GM18517 (cell line): ENCODE measurements around the gene MEIOC.
"Not testable (repeated sequence)": the region's sequence is repeated elsewhere in the genome, so short reads cannot be mapped to it uniquely, and the experiment has no call there.

Experiments used
- ATAC-seq: cut with Tn5 transposase; IDR thresholded peaks from one replicate; pipeline ENCODE4 v1.9.1; 2021; ENCODE audit warnings: mild to moderate bottlenecking, moderate library complexity; ENCODE audit not compliant: unreplicated experiment

The MEIOC gene

DNA sequence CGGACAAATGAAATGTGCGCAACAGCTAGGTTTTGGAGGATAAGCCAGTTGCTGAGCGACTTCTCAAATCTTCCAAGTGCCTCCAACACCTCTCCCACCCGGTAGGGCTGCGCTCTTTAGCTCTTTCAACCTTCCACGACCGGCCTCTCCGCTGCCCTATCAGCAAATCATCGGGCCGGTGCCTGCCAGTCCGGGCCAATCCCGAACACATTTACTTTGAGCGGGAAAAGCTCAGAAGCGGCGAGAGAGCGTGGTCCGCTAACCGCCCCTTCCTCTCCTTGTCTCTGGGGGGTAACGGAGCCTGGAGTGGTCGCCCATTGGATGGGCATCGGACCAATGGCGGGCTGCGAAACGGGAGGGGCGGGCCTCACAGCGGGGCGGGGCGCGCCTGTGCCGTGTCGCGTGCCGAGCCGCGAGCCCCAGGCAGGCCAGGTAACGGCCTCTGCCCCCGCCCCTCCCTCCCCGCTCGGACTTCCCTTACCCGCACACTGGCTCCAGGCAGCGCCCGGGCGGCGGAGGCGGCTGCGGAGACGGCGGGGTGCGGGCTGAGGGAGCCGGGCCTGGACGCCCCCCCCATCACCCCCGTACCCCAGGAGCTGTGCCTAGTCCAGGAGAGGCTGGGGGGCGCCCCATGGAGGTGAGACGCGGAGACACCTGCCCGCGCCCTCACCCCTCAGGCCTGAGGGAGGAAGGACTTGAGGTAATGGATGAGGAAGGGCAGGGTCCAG, at the start of gene MEIOC:
Gene MEIOC, plus strand, starts transcription at position 486 of the 728 bp plus-strand sequence. Its CDS starts 146 bp downstream, at position 632.
- no peak for ATAC-seq

DNA sequence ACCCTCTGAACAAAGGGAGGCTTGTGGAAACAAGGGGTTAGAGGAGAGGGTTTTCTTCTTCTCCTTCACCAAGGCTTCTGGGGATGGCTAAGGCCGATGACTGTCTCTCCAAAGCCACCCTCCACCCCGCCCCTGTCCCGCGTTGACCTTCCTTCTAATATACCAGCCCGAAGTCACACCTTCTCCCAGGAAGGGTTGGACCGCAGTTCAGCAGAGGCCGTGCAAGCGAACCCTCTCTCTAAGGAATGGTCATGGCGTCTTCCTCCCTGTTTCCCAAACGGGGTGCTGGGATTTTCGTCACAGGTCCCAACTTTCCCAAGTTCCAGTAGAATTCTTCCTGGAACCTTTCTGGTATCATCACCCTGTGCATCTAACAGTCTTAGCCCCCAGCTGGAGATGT, 49.6 kb upstream of the MEIOC start:
- ATAC-seq, result no peak

DNA sequence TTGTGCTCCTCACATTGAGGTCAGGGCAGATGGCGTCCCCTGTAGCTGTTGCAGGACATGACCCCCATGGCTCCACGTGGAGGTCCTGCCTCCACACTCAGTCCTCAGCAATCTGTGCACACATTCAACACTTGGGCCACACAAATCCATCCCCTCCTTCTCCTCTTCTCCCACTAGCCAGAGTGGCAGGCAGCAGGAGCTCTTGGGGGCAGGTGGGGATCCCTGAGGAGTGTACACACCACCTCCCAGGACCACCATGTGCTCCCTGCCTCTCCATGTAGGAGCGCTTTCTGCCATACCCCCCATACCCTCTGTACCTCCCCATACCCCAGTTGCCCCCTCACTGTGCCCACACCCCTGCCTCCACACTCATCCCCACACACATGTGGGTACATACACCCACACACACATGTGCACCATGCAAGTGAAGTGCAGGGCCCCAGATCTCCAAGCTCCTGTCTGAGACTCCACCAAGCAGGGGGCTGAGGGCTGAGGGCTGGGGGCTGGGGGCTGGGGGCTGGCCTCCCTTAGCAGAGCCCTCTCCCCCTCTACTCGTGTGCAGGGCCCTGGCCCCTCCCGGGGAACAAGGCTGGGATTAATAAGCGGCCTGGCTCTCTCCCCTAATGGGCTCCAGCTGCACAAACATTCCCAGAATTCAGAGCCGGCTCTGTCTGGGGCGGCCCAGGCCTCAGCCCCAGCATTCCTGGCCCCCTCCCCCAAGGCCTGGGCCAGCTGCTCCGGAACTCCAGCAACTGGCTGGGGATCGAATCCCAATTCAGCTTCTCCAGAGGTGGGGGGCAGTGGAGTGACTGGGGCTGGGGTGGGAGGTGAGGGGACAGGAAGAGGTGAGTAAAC, 48.2 kb upstream of the MEIOC start:
- no peak for ATAC-seq

DNA sequence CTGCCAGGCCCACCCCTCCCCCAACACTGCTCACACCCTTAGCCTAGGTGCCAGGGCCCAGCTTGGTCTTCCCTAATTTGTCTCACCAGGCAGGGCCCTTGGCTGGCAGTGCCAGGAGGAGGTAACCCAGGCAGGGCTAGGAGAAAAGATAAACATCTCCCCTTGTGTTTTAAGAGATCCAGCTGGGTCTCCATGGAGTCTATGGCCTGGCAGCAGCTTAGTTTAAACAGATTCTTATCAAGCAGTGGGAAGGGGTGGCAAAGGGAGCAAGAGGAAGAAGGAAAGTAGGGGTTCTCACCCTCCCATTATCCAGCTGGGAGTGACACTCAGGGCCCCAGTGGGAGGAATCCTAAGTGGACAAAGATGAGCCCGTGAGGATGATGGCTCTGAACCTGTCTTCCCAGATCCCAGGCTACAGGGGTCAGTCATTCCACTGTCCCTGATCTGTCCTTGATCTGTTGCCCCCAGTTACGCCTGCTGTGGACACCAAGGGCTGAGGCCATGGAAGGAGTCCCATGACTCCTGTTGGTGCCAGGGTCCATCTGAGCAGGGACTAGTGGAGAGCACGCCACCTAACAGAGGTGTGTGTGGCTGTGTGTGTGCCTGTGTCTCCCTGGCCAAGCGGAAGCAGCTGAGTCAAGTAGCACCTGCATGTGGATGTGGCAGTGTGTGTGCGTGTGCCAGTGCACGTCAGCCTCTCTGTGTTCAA, 47.4 kb upstream of the MEIOC start:
- ATAC-seq, result no peak

DNA sequence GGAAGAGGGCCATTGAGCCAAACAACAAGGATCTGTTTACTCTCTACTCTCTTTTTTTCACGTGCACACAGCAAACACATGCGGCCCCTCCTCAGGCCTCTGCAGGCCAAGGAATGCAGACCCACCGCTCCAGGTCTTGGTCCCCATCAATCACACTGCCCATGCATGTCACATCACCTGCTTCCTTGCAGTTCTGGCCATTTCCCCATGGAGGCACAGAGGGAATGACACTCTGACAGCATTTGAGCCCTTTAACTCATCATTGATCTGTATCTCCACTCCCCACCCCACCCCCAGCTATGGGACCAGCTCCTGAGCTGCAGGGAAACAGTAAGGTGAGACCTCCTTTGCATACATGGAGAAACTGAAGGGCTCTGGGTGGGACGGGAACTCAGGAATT, 45.9 kb upstream of the MEIOC start:
- no peak for ATAC-seq

DNA sequence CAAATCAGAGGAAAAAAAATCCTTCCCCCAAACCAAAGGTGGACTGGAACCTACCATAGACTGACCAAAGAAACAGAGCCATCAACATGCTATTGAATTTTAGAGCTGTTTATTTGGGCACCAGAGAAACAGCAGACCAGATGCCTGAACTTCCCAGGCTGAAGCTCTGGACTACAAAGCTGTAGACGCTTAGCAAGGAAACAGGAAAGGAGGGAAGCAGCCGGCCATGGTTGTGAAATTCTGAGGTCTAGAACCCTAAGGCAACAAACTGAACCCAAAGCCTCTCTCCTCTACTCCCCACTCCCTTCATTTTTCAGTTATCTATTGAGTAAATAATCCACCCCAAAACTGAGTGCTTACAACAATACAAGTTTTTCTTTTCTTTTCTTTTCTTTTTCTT, 45.4 kb upstream of the MEIOC start:
- ATAC-seq, result no peak

DNA sequence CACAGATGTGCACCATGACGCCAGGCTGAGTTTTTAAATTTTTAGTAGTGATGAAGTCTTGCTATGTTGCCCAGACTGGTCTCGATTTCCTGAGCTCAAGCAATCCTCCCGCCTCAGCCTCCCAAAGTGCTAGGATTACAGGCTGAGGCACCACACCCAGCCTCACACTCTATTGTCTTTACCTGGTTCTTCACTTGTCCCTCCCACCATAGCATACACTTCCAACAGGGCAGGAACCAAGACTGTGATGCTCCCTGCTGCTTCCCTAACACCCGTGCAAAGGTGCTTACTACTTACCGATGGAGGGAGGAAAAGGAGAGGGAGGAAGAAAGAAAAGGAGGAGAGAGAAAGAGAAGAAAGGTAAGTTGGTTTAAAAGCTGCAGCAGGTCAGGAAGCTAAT, 41.4 kb upstream of the MEIOC start:
- no peak for ATAC-seq

DNA sequence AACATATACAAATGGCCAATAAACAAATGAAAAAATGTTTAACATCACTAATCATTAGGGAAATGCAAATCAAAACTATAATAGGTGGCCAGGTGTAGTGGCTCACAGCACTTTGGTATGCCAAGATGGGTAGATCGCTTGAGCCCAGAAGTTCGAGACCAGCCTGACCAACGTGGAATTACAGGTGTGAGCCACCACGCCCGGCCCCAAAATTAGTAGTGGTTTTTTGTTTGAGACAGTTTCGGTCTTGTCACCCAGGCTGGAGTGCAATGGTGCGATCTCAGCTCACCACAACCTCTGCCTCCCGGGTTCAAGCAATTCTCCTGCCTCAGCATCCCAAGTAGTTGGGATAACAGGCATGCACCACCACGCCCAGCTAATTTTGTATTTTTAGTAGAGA, 37.6 kb upstream of the MEIOC start:
- not testable (repeated sequence) for ATAC-seq

DNA sequence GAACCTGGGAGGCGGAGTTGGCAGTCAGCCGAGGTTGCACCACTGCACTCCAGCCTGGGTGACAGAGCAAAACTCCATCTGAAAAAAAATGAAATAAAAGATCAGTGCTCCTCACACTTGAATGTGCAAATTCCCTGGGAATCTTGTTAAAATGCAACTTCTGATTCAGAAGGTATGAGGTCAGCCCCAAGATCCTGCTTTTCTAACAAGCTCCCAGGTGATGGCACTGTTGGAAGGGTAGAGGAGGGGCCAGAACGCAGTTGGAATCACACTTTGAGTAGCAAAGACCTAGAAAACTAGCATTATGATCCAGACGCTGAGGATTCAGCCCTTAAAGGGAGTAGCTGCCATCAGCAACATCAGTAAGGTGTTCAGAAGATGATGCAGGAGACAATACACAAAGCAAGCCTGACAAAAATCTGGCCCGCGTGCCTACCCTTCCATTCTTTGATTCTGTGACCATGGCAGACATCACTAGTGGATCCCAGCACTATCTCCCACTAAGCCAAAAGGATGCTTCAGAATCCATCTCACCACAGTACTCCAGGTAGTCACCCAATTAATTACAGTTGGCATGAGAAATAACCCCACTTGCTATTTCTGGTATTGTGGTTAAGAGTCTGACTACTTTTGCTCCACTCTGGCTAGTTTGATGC, 33.1 kb upstream of the MEIOC start:
- ATAC-seq, result no peak

DNA sequence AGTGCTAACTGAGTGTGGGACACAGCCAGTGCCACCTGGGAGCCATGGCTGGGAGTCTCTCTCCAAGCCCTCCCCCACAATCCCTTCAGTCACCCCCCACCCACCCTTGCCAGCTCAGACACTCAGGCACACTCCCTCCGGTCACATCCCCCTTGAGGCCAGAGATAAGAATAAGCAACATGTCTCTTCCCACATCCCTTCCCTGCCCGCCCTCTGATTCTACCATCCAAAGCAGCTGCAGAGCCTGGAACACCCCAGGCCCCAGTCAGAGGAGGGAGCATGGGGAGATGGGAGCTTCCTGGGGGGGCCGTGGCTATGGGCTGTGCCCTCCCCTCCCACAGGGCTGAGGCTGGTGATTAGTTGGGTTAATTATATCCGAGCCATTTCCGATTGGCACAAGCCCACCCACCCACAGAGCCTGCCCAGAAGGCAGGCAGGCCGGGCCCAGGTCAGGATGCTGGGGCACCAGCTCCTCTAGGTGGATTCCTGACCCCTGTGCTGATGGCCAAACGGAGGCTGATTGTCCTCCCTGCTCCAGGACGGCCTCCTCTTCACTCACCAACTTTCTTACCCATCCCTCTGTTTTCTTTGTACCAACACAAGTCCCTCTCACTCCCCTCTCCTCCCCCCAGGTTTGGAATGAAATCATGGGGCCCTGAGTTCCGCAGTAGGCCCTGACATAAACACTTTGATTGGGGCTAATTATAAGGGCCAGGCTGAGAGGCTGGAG, 28.6 kb upstream of the MEIOC start:
- no peak for ATAC-seq

DNA sequence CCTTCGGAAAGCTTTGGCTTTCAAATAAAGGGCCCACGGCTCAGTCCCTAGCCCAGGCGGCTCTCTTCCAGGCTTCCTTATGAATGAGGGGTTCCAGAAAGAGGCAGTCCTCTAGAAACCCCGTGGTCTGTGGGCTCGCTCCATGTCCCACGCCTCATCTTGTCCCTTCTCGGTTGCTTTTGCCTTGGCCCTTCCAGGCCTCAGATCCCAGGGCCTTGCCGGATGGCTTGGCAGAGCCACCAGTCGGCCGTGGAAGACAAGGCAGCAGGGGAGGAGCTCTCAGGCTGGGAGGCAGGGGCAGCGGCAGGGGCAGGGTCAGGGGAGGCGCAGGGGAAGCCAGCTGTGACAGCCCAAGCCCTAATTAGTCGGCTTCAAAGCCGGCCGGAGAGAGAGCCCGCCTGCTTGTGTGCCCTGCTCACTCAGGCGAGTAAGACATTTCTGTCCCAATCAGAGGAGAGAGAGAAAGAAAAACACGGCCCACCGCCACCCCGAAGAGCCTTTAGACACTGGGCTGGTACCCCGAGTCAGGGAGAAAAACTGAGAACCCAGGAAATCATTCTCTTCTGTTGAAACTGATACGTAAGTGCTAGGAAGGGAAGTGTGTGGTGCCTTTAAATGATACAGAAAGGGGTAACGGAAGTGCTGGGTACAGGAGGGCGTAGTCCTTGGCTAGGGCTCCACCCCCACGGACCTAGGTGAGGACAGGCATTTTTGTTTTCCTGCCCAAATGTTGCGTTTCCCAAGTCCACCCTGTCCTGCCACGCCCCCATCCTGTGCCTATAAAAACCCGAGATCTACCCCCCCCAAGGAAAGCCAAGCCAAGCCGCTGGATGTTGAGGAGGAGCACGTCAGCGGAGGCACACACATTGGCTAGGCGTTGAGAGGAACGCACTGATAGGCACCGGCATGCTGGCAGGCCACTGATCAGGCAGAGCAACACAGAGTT, 27.8 kb upstream of the MEIOC start:
- no peak for ATAC-seq

DNA sequence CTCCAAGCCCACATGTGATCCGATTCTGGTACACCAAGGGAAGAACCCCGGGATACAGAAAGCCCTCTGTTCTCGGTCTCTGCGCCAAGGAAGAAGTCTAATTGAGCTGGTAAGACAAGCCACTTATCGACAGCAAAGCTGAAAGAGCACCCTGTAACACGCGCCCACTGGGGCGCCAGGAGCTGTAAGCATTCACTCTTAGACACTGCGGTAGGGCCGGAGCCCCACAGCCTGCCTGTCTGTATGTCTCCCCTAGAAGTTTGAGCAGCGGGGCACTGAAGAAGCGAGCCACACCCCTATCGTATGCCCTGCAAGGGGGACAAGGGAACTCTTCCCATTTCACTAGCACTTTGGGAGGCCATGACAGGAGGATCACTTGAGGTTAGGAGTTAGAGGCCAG, 27.0 kb upstream of the MEIOC start:
- no peak for ATAC-seq

DNA sequence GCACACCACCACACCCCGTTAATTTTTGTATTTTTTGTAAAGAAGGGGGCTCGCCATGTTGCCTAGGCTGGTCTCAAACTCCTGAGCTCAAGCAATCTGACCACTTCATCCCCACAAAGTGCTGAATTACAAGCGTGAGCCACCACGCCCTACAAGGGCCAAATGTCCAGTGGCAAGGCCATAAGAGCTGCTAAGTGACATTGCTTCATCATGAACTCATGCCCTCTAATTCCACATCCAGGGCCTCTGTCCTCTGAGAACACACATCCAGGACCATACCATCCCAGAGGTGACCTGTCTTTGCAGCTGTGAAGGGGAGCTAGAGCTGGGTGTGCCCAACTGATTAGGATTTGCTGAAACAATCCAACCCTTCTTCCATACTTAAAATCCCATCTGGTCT, 25.6 kb upstream of the MEIOC start:
- no peak for ATAC-seq

DNA sequence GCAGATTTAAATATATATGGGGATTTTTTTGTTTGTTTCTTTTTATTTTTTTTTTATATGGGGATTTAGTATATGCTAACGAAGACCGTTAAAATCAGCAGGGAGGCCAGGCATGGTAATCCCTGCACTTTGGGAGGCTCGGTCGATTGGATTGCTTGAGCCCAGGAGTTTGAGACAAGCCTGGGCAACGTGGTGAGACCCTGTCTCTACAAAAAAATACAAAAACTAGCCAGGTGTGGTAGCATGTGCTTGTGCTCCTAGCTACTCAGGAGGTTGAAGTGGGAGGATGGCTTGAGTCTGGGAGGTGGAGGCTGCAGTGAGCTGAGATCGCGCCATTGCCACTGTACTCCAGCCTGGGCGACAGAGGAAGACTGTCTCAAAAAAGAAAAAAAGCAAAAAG, 22.3 kb upstream of the MEIOC start:
- ATAC-seq, result no peak

DNA sequence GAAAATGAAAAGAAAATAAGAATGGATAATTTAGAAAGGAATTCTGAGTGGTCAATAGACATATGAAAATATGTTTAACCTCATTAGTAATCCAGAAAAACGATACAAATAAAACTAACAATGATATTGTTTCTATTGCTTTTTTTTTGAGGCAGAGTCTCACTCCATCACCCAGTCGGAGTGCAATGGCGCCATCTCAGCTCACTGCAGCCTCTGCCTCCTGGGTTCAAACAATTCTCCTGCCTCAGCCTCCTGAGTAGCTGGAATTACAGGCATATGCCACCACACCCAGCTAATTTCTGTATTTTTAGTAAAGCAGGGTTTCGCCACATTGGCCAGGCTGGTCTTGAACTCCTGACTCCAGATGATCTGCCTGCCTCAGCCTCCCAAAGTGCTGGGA, 21.9 kb upstream of the MEIOC start:
- ATAC-seq, result not testable (repeated sequence)

DNA sequence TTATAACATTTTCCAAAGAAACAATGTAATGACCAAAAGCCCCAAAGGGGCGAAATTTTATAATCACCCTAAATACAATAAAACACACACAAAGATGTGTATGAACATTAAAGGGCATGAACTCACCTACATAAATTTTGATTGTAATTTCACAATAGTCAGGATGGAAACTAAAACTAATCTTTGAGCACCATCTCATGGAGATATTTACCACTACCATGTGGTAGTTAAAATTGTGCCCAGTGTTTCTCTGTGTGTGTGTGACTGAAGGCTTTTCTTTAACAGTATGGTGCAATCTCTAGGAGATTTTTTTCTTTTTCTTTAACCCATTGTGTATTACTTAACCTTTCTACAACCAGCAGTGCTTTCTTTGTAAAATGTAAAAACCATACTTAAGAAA, 19.7 kb upstream of the MEIOC start:
- ATAC-seq, result no peak

DNA sequence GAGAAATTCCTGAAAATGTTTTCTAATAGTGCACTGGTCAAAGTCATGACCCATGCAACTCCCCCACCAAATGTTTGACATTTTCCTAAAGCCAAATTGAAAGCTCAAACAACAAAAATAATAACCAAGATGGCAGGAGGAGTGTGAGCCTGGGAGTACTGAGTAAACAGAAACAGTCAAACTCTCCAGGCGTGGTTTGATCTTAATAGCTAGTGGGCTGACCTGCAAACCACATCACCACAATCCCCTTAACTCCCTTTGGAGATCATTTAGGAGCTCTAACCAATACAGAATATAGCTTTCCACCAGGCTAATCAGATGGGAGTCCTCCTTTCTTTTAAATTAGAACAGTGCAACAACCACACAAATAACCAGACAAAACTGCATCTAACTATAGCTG, 19.2 kb upstream of the MEIOC start:
- no peak for ATAC-seq

DNA sequence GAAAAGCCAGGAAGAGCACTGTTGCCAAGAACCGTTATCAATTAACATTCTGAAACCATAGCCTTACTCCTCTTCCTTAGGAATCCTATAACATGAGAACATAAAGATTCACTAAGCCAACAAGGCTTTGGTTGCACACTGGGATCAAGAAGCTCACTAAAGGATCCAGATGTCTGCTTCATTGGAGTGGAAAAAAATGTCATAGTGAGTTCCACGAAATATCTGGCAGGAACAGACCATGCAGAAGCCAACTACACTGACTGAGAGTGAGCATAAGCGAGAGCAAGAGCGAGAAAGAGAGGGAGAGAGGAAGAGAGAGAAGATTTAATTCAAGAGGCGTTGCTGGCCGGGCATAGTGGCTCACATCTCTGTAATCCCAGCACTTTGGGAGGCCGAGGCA, 13.4 kb upstream of the MEIOC start:
- no peak for ATAC-seq

DNA sequence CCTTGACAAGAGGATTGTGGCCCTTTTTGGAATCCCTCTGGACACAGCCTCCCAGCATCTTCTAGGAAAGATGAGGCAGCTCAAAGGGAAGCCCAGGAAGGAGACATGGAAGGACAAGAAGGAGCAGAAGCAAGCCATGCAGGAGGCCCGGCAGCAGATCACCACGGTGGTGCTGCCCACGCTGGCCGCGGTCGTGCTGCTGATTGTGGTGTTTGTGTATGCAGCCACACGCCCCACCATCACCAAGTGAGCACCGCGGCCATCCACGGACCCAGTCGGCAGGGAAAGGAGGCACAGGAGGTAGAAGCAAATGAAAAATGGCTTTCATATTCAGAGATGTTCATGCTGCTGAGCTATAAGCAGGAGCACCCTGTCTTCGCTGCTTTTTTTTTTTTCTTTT, 10.9 kb upstream of the MEIOC start:
- ATAC-seq, result no peak
